ENCODE results near the gene C11orf52. TPM values are rescaled to one million over a fixed set of nuclear protein-coding genes. Genes with fewer than 3 reads are reported as not detected.

C11orf52 gene
- total RNA-seq, 1 experiment from 2014 or later = not detected

GRCh38 chr11:111937461-111937769, 18.7 kb downstream of the C11orf52 start:
- H3K79me2 ChIP-seq (ENCODE audit: low read length) = no peaks in the 10 kb centered on the region
- H4K20me1 ChIP-seq (ENCODE audit: insufficient read depth, low read depth, low read length) = no peaks in the 10 kb centered on the region
- H3K9me2 ChIP-seq (replicated peaks; ENCODE audit: insufficient read depth, low read length) = no peaks in the 10 kb centered on the region
- no peak for DNase-seq
- peaks cover 35% of the 10 kb centered on the region for H3K4me1 ChIP-seq (ENCODE audit: low read length)
- no peaks in the 10 kb centered on the region for H3K36me3 ChIP-seq (ENCODE audit: insufficient read depth, low read length)
- peak overlapping the region; percentile 72 for H3K9ac ChIP-seq (ENCODE audit: low read length)
- peak overlapping the region; percentile 73 for H3K4me3 ChIP-seq (ENCODE audit: low read length)
- no peak overlapping the region for H3K27ac ChIP-seq (ENCODE audit: low read length)
- peak overlapping the region; percentile 80 for H3K4me2 ChIP-seq (ENCODE audit: low read depth, low read length, poor library complexity, severe bottlenecking)
- H2AFZ ChIP-seq (ENCODE audit: low read length) = peak overlapping the region; percentile 96
- H3K9me3 ChIP-seq (ENCODE audit: low read length) = no peaks in the 10 kb centered on the region
- no peaks in the 10 kb centered on the region for H3K27me3 ChIP-seq (ENCODE audit: low read length)

GRCh38 chr11:111937844-111938243, 19.1 kb downstream of the C11orf52 start:
- peak overlapping the region; percentile 72 for H3K9ac ChIP-seq (ENCODE audit: low read length)
- H3K4me2 ChIP-seq (ENCODE audit: low read depth, low read length, poor library complexity, severe bottlenecking) = peak overlapping the region; percentile 80
- no peak overlapping the region for H3K27ac ChIP-seq (ENCODE audit: low read length)
- no peaks in the 10 kb centered on the region for H3K36me3 ChIP-seq (ENCODE audit: insufficient read depth, low read length)
- no peaks in the 10 kb centered on the region for H3K27me3 ChIP-seq (ENCODE audit: low read length)
- H3K9me2 ChIP-seq (replicated peaks; ENCODE audit: insufficient read depth, low read length) = no peaks in the 10 kb centered on the region
- H3K4me3 ChIP-seq (ENCODE audit: low read length) = peak overlapping the region; percentile 73; the same call in 1 of the 2 replicates
- peaks cover 35% of the 10 kb centered on the region for H3K4me1 ChIP-seq (ENCODE audit: low read length)
- H2AFZ ChIP-seq (ENCODE audit: low read length) = no peak overlapping the region
- H3K79me2 ChIP-seq (ENCODE audit: low read length) = no peaks in the 10 kb centered on the region
- no peaks in the 10 kb centered on the region for H3K9me3 ChIP-seq (ENCODE audit: low read length)
- DNase-seq = no peak
- no peaks in the 10 kb centered on the region for H4K20me1 ChIP-seq (ENCODE audit: insufficient read depth, low read depth, low read length)

- Histone ChIP-seq H3K9me3 (ENCODE audit: low read length) (no peaks in the 10 kb centered on the region), H3K79me2 (ENCODE audit: low read length) (no peaks in the 10 kb centered on the region), H3K9me2 (replicated peaks; ENCODE audit: insufficient read depth, low read length) (no peaks in the 10 kb centered on the region), H3K4me1 (ENCODE audit: low read length) (peaks cover 35% of the 10 kb centered on the region), H3K4me2 (ENCODE audit: low read depth, low read length, poor library complexity, severe bottlenecking) (peak overlapping the region; percentile 26), H3K27ac (ENCODE audit: low read length) (no peak overlapping the region), H3K27me3 (ENCODE audit: low read length) (no peaks in the 10 kb centered on the region), H2AFZ (ENCODE audit: low read length) (no peak overlapping the region), H4K20me1 (ENCODE audit: insufficient read depth, low read depth, low read length) (no peaks in the 10 kb centered on the region), H3K9ac (ENCODE audit: low read length) (no peak overlapping the region), H3K36me3 (ENCODE audit: insufficient read depth, low read length) (no peaks in the 10 kb centered on the region), H3K4me3 (ENCODE audit: low read length) (no peak overlapping the region)
- DNase-seq = no peak
Measured at GRCh38 chr11:111938687-111939160, 20.0 kb downstream of the C11orf52 start.

GRCh38 chr11:111939836-111940604, 21.3 kb downstream of the C11orf52 start:
- H3K4me2 ChIP-seq (ENCODE audit: low read depth, low read length, poor library complexity, severe bottlenecking) = no peak overlapping the region
- no peaks in the 10 kb centered on the region for H3K79me2 ChIP-seq (ENCODE audit: low read length)
- no peak overlapping the region for H3K4me3 ChIP-seq (ENCODE audit: low read length)
- no peaks in the 10 kb centered on the region for H3K27me3 ChIP-seq (ENCODE audit: low read length)
- no peak overlapping the region for H3K9ac ChIP-seq (ENCODE audit: low read length)
- H4K20me1 ChIP-seq (ENCODE audit: insufficient read depth, low read depth, low read length) = no peaks in the 10 kb centered on the region
- H3K4me1 ChIP-seq (ENCODE audit: low read length) = peaks cover 30% of the 10 kb centered on the region
- no peak overlapping the region for H2AFZ ChIP-seq (ENCODE audit: low read length)
- no peaks in the 10 kb centered on the region for H3K9me2 ChIP-seq (replicated peaks; ENCODE audit: insufficient read depth, low read length)
- no peaks in the 10 kb centered on the region for H3K36me3 ChIP-seq (ENCODE audit: insufficient read depth, low read length)
- H3K9me3 ChIP-seq (ENCODE audit: low read length) = no peaks in the 10 kb centered on the region
- H3K27ac ChIP-seq (ENCODE audit: low read length) = no peak overlapping the region
- no peak for DNase-seq

GRCh38 chr11:111941963-111942362, 23.2 kb downstream of the C11orf52 start:
- H3K27me3 ChIP-seq (ENCODE audit: low read length) = no peaks in the 10 kb centered on the region
- H3K9me2 ChIP-seq (replicated peaks; ENCODE audit: insufficient read depth, low read length) = no peaks in the 10 kb centered on the region
- no peaks in the 10 kb centered on the region for H3K9me3 ChIP-seq (ENCODE audit: low read length)
- H3K79me2 ChIP-seq (ENCODE audit: low read length) = no peaks in the 10 kb centered on the region
- H3K36me3 ChIP-seq (ENCODE audit: insufficient read depth, low read length) = no peaks in the 10 kb centered on the region
- peaks cover 19% of the 10 kb centered on the region for H3K4me1 ChIP-seq (ENCODE audit: low read length)
- DNase-seq = no peak
- H4K20me1 ChIP-seq (ENCODE audit: insufficient read depth, low read depth, low read length) = no peaks in the 10 kb centered on the region
- no peak overlapping the region for H2AFZ ChIP-seq (ENCODE audit: low read length)
- no peak overlapping the region for H3K27ac ChIP-seq (ENCODE audit: low read length)
- H3K4me3 ChIP-seq (ENCODE audit: low read length) = no peak overlapping the region
- no peak overlapping the region for H3K4me2 ChIP-seq (ENCODE audit: low read depth, low read length, poor library complexity, severe bottlenecking)
- no peak overlapping the region for H3K9ac ChIP-seq (ENCODE audit: low read length)

GRCh38 chr11:111942829-111943228, 24.1 kb downstream of the C11orf52 start:
- Histone ChIP-seq H3K4me3 (ENCODE audit: low read length) (no peak overlapping the region), H3K9ac (ENCODE audit: low read length) (no peak overlapping the region), H2AFZ (ENCODE audit: low read length) (no peak overlapping the region), H3K27me3 (ENCODE audit: low read length) (no peaks in the 10 kb centered on the region), H3K9me2 (replicated peaks; ENCODE audit: insufficient read depth, low read length) (no peaks in the 10 kb centered on the region), H3K27ac (ENCODE audit: low read length) (no peak overlapping the region), H3K9me3 (ENCODE audit: low read length) (no peaks in the 10 kb centered on the region), H3K79me2 (ENCODE audit: low read length) (no peaks in the 10 kb centered on the region), H3K4me1 (ENCODE audit: low read length) (peaks cover 14% of the 10 kb centered on the region), H3K4me2 (ENCODE audit: low read depth, low read length, poor library complexity, severe bottlenecking) (no peak overlapping the region), H4K20me1 (ENCODE audit: insufficient read depth, low read depth, low read length) (no peaks in the 10 kb centered on the region), H3K36me3 (ENCODE audit: insufficient read depth, low read length) (no peaks in the 10 kb centered on the region)
- DNase-seq = no peak

- H3K9me3 ChIP-seq (ENCODE audit: low read length) = no peaks in the 10 kb centered on the region
- peaks cover 7% of the 10 kb centered on the region for H3K4me1 ChIP-seq (ENCODE audit: low read length)
- no peaks in the 10 kb centered on the region for H4K20me1 ChIP-seq (ENCODE audit: insufficient read depth, low read depth, low read length)
- H3K4me2 ChIP-seq (ENCODE audit: low read depth, low read length, poor library complexity, severe bottlenecking) = no peak overlapping the region
- no peak overlapping the region for H3K9ac ChIP-seq (ENCODE audit: low read length)
- no peak overlapping the region for H3K27ac ChIP-seq (ENCODE audit: low read length)
- H3K27me3 ChIP-seq (ENCODE audit: low read length) = no peaks in the 10 kb centered on the region
- no peak overlapping the region for H2AFZ ChIP-seq (ENCODE audit: low read length)
- DNase-seq = no peak
- H3K4me3 ChIP-seq (ENCODE audit: low read length) = no peak overlapping the region
- H3K36me3 ChIP-seq (ENCODE audit: insufficient read depth, low read length) = no peaks in the 10 kb centered on the region
- H3K79me2 ChIP-seq (ENCODE audit: low read length) = no peaks in the 10 kb centered on the region
- no peaks in the 10 kb centered on the region for H3K9me2 ChIP-seq (replicated peaks; ENCODE audit: insufficient read depth, low read length)
Measured at GRCh38 chr11:111944139-111944538, 25.4 kb downstream of the C11orf52 start.

GRCh38 chr11:111944651-111945051, 25.9 kb downstream of the C11orf52 start:
- Histone ChIP-seq H3K4me1 (ENCODE audit: low read length) (peaks cover 7% of the 10 kb centered on the region), H3K9me2 (replicated peaks; ENCODE audit: insufficient read depth, low read length) (no peaks in the 10 kb centered on the region), H2AFZ (ENCODE audit: low read length) (no peak overlapping the region), H3K9me3 (ENCODE audit: low read length) (no peaks in the 10 kb centered on the region), H4K20me1 (ENCODE audit: insufficient read depth, low read depth, low read length) (no peaks in the 10 kb centered on the region), H3K36me3 (ENCODE audit: insufficient read depth, low read length) (no peaks in the 10 kb centered on the region), H3K4me3 (ENCODE audit: low read length) (no peak overlapping the region), H3K27ac (ENCODE audit: low read length) (no peak overlapping the region), H3K4me2 (ENCODE audit: low read depth, low read length, poor library complexity, severe bottlenecking) (no peak overlapping the region), H3K9ac (ENCODE audit: low read length) (no peak overlapping the region), H3K79me2 (ENCODE audit: low read length) (no peaks in the 10 kb centered on the region), H3K27me3 (ENCODE audit: low read length) (no peaks in the 10 kb centered on the region)
- no peak for DNase-seq
